ENCODE results near the gene LRRC74B. TPM values are rescaled to one million over a fixed set of nuclear protein-coding genes. Genes with fewer than 3 reads are reported as not detected.

Gene LRRC74B, protein sequence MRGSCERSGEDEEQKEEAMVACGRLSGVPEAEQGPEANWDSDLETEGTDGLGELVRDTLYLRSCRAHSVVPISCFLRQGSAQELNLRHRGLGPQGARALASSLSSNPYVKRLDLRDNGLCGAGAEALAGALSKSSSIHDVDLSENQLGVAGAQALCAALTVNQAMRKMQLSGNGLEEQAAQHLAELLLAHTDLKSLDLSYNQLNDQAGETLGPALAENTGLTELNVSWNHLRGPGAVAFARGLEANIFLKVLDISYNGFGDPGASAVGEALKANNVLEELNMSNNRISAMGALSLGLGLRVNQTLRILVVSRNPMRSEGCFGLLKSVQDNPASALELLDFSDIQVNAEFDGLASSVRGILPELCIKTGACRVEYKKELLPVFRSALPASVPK
- total RNA-seq, result not detected in 2 replicates

DNA sequence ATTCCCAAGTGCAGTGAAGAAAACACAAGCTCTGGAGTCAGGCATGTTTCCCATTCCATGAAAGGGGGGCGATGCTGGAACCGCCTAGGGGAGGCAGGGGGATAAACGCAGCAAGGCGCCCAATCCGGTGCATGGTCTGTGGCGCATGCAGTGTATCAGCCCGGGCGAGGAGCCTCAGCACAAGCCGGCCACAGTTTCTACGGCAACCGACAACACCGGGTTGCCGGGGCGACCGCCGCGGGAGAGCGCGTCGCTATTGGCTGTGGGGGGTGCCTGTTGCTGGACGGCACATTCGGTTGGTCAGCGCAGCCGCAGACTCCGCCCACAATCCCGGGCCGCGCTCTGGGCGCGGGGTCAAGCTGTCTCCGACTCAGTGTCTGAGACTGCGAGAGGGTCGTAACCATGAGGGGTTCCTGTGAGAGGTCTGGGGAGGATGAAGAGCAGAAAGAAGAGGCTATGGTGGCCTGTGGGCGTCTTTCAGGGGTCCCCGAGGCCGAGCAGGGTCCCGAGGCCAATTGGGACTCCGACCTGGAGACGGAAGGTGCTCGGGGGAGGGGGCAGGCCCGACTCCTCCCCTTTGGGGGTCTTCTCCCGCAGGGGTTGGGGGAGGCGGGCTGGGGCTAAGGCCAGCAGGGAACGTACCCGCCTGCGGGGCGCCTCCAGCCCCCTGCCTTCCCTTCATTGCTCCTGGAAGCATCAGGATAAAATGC is at the start of gene LRRC74B:
Gene LRRC74B (plus strand): TSS at position 362 of the 710 bp plus-strand sequence. CDS start 41 bp downstream, at position 403.
- H3K4me3 ChIP-seq (ENCODE audit: low read depth, low read length), result peak within 1 kb of the TSS; percentile 65
- peak; percentile 93 for DNase-seq (ENCODE audit: low read depth)
- no peak for TF ChIP-seq CTCF (IDR thresholded peaks at IDR 0.05; ENCODE audit: insufficient read depth, low read depth, low read length)

DNA sequence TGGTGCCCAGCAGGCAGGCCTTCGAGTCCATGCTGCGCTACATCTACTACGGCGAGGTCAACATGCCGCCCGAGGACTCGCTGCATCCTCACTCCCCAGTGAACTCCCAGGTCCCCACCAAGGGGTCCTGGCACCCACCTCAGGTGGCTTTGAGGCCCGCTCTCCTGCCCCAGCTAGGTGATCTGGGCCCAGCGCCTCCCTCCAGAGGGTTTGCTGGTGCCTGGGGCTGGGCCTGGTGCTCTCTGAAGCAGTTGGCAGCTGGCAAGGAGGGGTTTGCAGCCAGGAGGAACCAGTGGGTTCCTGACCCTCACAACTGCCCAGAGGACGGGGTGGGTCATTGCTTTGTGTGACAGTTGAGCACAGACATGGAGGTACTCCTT is 49.7 kb upstream of the LRRC74B start:
- no peak overlapping the region for H3K4me3 ChIP-seq (ENCODE audit: low read depth, low read length)
- TF ChIP-seq CTCF (IDR thresholded peaks at IDR 0.05; ENCODE audit: insufficient read depth, low read depth, low read length), result no peak
- DNase-seq (ENCODE audit: low read depth), result no peak

DNA sequence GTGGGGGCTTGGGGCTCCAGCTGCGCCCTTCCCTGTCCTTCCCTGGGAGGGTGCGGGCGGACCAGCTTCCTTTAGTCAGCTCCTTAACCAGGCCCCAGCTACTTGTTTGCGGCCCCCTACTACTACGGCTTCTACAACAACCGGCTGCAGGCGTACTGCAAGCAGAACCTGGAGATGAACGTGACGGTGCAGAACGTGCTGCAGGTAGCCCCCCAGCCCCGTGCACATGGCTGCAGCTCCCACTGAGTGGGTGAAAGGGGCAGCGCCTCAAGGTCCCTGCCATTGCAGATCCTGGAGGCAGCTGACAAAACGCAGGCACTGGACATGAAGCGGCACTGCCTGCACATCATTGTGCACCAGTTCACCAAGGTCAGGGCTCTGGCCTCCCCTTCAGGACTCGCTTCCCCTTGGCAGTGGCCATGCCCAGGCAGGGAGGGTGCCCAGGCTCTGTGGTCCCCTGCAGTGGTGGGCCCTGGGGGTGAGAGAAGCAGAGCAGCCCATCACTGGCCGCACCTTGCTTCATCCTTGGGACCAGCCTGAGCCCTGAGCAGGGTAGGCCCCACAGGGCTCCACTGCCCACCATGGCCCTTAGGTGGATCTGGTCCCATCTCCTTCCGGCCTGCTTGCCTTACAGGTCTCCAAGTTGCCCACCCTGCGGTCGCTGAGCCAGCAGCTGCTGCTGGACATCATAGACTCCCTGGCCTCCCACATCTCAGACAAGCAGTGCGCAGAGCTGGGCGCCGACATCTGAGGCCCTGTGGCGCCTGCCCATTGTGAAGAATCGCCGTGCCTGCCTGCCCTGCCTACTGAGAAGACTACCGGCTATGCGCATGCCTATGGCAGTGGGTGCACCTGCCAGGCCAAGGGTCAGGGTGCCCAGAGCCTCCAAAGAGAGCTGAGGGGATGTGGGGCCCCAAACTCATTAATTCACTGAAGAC is 48.9 kb upstream of the LRRC74B start:
- no peak for TF ChIP-seq CTCF (IDR thresholded peaks at IDR 0.05; ENCODE audit: insufficient read depth, low read depth, low read length)
- no peak for DNase-seq (ENCODE audit: low read depth)
- no peak overlapping the region for H3K4me3 ChIP-seq (ENCODE audit: low read depth, low read length)

DNA sequence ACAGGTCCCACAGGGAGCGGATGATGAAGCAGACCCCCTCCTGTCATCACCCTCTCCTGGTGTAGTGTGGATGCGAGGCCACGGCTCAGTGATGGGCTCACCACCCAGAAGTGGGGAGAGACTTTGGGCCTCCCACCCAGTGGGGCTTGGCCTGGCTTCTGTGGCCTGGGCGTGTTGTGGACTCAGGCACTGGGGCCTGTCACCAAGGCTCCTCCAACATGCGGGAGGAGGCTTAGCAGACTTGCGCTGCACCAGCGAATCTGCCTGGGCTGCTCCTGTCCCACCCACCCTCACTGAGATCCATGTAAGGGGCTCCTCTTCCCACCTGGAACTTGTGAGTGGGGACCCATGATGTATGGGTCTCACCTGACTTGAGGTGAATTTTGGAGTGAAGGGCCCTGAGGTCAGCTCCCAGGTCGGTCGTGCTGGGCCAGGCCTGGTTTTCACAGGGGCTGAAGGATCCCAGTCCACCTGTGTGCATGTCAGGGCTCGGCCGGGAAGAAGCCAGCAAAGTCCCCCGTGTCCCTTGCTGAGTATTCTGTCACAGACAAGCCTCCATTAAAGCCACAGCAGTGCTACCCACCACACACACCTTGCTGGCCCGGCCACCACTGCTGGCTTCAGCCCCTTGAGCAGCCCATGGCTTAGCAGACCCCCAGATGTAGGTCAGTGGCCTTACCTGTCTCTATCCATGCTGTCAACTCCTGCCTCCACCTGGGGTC is 48.0 kb upstream of the LRRC74B start:
- DNase-seq (ENCODE audit: low read depth), result no peak
- no peak overlapping the region for H3K4me3 ChIP-seq (ENCODE audit: low read depth, low read length)
- TF ChIP-seq CTCF (IDR thresholded peaks at IDR 0.05; ENCODE audit: insufficient read depth, low read depth, low read length), result no peak

DNA sequence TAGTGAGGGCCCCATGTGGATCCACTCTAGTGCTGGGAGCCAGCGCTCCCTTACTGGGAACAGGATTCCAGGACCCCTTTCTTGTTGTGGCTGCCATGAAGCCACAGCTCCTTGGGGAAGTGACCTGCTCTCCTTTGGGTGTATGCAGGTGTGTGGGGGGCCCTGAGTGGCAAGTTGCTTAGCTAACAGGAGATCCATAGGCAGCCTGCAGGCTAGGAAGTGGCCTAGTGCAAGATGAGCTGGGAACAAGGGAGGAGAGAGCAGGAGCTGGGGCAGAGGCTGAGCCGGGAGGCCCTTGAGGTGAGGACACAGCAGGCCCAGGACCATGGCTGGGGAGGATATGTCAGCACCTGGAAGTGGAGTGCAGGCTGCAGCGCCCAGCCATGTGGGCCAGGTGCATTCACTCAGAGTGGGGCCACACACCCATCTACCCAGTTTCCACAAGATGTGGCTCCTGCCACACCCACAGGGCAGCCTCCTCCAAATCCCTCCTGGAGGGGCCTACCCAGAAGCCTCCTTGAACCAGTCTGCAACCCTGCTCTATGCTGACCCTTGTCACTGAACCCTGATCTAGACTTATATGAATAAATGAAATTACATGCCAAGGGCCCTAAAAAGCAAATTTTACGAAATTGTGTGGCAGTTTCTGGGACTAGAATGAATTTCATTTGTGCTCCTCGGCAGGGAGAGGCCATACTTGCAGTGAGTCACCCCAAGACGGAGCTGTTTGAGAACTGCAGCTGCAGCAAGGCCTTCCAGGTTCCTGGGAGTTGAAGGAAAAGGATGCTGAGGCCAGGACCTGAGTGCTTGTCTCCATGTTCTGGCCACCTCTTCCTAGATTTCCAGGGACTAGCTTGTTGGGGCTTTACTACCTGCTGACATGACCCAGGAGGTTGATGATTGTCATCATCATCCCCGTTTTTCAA is 47.1 kb upstream of the LRRC74B start:
- no peak for TF ChIP-seq CTCF (IDR thresholded peaks at IDR 0.05; ENCODE audit: insufficient read depth, low read depth, low read length)
- H3K4me3 ChIP-seq (ENCODE audit: low read depth, low read length), result no peak overlapping the region
- DNase-seq (ENCODE audit: low read depth), result no peak
